GM18519 (cell line): Measurements from ENCODE around the gene CNTN4.
"Not testable (repeated sequence)": the region's sequence is repeated elsewhere in the genome, so short reads cannot be mapped to it uniquely, and the experiment has no call there.

Experiments
- ATAC-seq: cut with Tn5 transposase; IDR thresholded peaks from one replicate; pipeline ENCODE4 v1.9.1; 2021; ENCODE audit warnings: mild to moderate bottlenecking, moderate library complexity; ENCODE audit not compliant: unreplicated experiment, low FRiP score

CNTN4 gene

GRCh38 chr3:2765002-2765579 lies 666.4 kb downstream of the CNTN4 start:
- ATAC-seq: peak; percentile 83

- peak; percentile 13 for ATAC-seq
Measured at GRCh38 chr3:2770451-2770850, 671.8 kb downstream of the CNTN4 start.

GRCh38 chr3:2771193-2771592 lies 672.5 kb downstream of the CNTN4 start:
- peak; percentile 78 for ATAC-seq

- no peak for ATAC-seq
Measured at GRCh38 chr3:2771741-2772140, 673.1 kb downstream of the CNTN4 start.

- no peak for ATAC-seq
Measured at GRCh38 chr3:2772803-2773202, 674.1 kb downstream of the CNTN4 start.

GRCh38 chr3:2774481-2775249 lies 676.0 kb downstream of the CNTN4 start:
- ATAC-seq: no peak

GRCh38 chr3:2783261-2783660 lies 684.6 kb downstream of the CNTN4 start:
- no peak for ATAC-seq

- no peak for ATAC-seq
Measured at GRCh38 chr3:2784627-2785026, 686.0 kb downstream of the CNTN4 start.

GRCh38 chr3:2790266-2790815 lies 691.7 kb downstream of the CNTN4 start:
- ATAC-seq: no peak

- no peak for ATAC-seq
Measured at GRCh38 chr3:2792432-2792831, 693.8 kb downstream of the CNTN4 start.

- no peak for ATAC-seq
Measured at GRCh38 chr3:2793987-2794386, 695.3 kb downstream of the CNTN4 start.

GRCh38 chr3:2802429-2802828 lies 703.8 kb downstream of the CNTN4 start:
- ATAC-seq: no peak

GRCh38 chr3:2807514-2807913 lies 708.8 kb downstream of the CNTN4 start:
- no peak for ATAC-seq

GRCh38 chr3:2810723-2811122 lies 712.1 kb downstream of the CNTN4 start:
- no peak for ATAC-seq

- ATAC-seq: no peak
Measured at GRCh38 chr3:2819571-2819970, 720.9 kb downstream of the CNTN4 start.

GRCh38 chr3:2820982-2821381 lies 722.3 kb downstream of the CNTN4 start:
- ATAC-seq: not testable (repeated sequence)

GRCh38 chr3:2822611-2823010 lies 723.9 kb downstream of the CNTN4 start:
- no peak for ATAC-seq

- ATAC-seq: no peak
Measured at GRCh38 chr3:2823031-2823430, 724.4 kb downstream of the CNTN4 start.

- no peak for ATAC-seq
Measured at GRCh38 chr3:2823437-2824211, 725.0 kb downstream of the CNTN4 start.

GRCh38 chr3:2826036-2826435 lies 727.4 kb downstream of the CNTN4 start:
- ATAC-seq: no peak

GRCh38 chr3:2826453-2826852 lies 727.8 kb downstream of the CNTN4 start:
- peak; percentile 88 for ATAC-seq
